ENCODE results near the gene DNM1. TPM values are rescaled to one million over a fixed set of nuclear protein-coding genes. Genes with fewer than 3 reads are reported as not detected.
"Not testable (repeated sequence)": the region's sequence is repeated elsewhere in the genome, so short reads cannot be mapped to it uniquely, and the experiment has no call there.

The DNM1 gene
- total and polyA plus RNA-seq, 3 experiments from 2014 or later, result 0.18 to 0.66 (median 0.26) TPM

DNA sequence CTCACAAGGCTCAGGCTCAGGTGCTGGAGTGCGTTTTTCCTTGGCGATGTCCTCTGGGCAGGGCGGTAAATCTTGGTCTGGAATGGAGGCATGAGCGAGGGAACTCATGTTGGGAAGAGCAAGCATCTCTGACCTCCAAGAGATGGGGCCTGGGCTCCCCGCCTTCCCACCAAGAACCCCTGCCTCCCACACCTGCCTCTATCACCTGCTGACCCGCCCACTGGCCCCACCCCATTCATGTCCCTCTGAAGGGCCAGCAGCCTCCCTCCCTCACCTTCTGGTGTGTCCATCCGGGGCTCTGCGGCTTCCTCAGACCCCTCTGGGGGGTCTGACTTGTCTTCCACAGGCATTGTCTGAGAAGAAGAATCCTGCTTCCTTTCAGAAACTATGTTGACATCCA is 22.7 kb upstream of the DNM1 start:
- Mint-ChIP-seq H3K27ac (peak overlapping the region in 1 of 8 donors; percentile 43), H3K27me3 (no peaks in the 10 kb centered on the region), H3K9me3 (peaks cover 0 to 4% (median 0%) of the 10 kb centered on the region in 5 donors), H3K4me3 (no peak overlapping the region), H3K4me1 (peaks cover 0 to 4% (median 1%) of the 10 kb centered on the region in 3 donors), H3K36me3 (peaks cover 3 to 76% (median 7%) of the 10 kb centered on the region in 3 donors)
- Histone ChIP-seq H3K4me3 (ENCODE audit: low read length) (no peak overlapping the region), H3K36me3 (ENCODE audit: insufficient read depth, low read length) (peaks cover 50% of the 10 kb centered on the region), H3K27ac (ENCODE audit: low read depth, low read length) (no peak overlapping the region), H3K9me3 (ENCODE audit: low read length) (no peaks in the 10 kb centered on the region), H3K4me1 (ENCODE audit: insufficient read depth, low read length) (no peaks in the 10 kb centered on the region), H3K27me3 (ENCODE audit: insufficient read depth, low read length, poor library complexity, severe bottlenecking) (no peaks in the 10 kb centered on the region)
- ChIA-PET CTCF (no interaction called here), POLR2A (no interaction called here)
- DNase-seq, result no peak

GRCh38 chr9:128181480-128181879 is 21.7 kb upstream of the DNM1 start:
- CTCF ChIA-PET, result not testable (repeated sequence)

DNA sequence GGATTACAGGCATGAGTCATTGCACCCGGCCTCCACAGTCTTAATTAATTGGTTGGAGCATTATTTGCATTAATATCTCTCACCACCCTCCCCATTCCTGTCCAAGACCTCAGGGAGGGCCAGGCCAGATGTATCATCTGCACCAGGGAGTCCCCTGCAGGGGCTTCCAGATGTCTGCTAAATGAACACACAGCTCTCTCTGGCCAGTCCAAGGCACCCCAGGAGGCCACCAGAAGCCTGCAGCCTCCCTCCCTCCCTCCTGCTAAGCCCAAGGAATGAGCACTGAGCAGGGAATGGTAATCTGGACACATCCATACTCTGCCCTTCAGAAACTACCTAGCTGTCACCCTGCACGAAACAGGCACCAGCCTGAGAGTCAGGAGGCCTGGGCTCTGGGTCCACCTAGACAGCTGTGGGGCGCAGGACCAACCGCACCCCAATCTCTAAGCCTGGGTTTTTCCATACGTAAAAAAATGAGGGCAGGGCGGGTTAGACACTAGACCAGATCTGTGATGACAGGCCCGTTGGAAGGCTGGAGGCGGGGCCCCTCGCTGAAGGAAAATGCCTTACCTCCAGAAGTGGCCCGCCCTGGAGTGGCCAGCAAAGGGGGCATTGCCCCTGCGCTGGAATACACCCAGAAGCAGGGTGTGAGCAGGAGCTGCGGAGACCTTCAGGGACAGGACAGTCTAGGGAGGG is 20.1 kb upstream of the DNM1 start:
- peaks cover 0 to 4% (median 0%) of the 10 kb centered on the region in 5 donors for H3K9me3 Mint-ChIP-seq
- POLR2A ChIA-PET, result no interaction called here
- no peaks in the 10 kb centered on the region for H3K9me3 ChIP-seq (ENCODE audit: low read length)
- DNase-seq, result no peak
- H3K4me1 ChIP-seq (ENCODE audit: insufficient read depth, low read length), result no peaks in the 10 kb centered on the region
- CTCF ChIA-PET, result interaction anchor here (1.3 kb wide), 1 partner anchor 10 kb away, joined by 3 read pairs; no protein-coding TSS in a partner anchor
- peak overlapping the region in 1 of 8 donors; percentile 72 for H3K27ac Mint-ChIP-seq
- peaks cover 4 to 77% (median 7%) of the 10 kb centered on the region in 3 donors for H3K36me3 Mint-ChIP-seq
- no peaks in the 10 kb centered on the region for H3K27me3 ChIP-seq (ENCODE audit: insufficient read depth, low read length, poor library complexity, severe bottlenecking)
- peaks cover 37% of the 10 kb centered on the region for H3K36me3 ChIP-seq (ENCODE audit: insufficient read depth, low read length)
- peaks cover 6 to 13% (median 13%) of the 10 kb centered on the region in 3 donors for H3K4me1 Mint-ChIP-seq
- no peak overlapping the region for H3K27ac ChIP-seq (ENCODE audit: low read depth, low read length)
- no peak overlapping the region for H3K4me3 Mint-ChIP-seq
- H3K27me3 Mint-ChIP-seq, result no peaks in the 10 kb centered on the region
- H3K4me3 ChIP-seq (ENCODE audit: low read length), result no peak overlapping the region

More at GRCh38 chr9:128181480-128181879, 21.7 kb upstream of the DNM1 start:
- H3K4me3 Mint-ChIP-seq; H3K9me3 Mint-ChIP-seq; DNase-seq; H3K27ac ChIP-seq (ENCODE audit: low read depth, low read length); H3K27me3 Mint-ChIP-seq; H3K4me1 ChIP-seq (ENCODE audit: insufficient read depth, low read length); POLR2A ChIA-PET; H3K4me1 Mint-ChIP-seq; H3K9me3 ChIP-seq (ENCODE audit: low read length); H3K27me3 ChIP-seq (ENCODE audit: insufficient read depth, low read length, poor library complexity, severe bottlenecking); H3K4me3 ChIP-seq (ENCODE audit: low read length); H3K27ac Mint-ChIP-seq: not testable (repeated sequence)
- peaks cover 45% of the 10 kb centered on the region for H3K36me3 ChIP-seq (ENCODE audit: insufficient read depth, low read length)
- peaks cover 3 to 75% (median 7%) of the 10 kb centered on the region in 3 donors for H3K36me3 Mint-ChIP-seq

DNA sequence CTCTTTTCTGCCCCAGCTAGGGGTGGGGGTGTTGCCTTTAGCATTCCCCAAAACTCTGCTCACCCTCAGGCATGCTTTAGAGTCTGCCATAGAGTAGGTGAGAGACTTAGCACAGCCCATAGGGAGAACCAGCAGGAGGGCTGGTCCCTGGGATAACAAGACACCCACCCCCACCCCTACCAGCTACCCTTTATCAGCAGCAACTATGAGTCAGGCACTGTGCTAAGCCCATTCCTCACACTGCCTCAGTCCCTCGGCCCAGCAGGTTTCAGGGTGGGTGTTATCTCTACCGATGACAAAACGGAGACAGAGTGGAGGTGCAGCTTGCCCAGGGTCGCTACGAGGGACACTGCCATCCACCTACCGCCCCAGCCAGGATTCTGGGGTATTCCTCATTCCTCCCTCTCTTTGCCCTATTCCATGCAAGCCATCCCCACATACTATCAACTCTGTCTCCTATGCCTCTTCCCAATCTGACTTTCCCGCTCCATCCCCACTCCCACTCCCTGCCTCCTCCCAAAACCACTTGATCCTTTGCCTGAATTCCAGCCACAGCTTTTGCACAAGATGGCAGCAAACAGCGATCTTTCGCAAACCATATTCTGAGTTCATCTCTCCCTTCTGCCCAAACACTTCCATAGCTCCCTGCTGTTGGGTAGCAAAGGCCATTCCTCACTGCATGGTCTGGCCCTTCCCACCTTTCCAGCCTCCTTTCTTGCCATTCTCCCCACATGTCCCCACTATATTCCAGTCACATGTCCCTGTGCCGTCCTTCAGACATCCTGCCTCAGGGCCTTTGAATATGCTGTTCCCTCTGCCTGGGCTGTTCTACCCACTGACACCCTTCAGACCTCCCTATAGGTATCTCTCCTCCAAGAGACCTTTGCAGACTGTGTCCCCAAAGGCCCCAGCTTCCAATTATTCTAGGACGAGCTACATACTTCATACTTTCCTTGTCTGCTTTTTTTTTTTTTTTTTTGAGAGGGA is 16.9 kb upstream of the DNM1 start:
- peaks cover 25% of the 10 kb centered on the region for H3K36me3 ChIP-seq (ENCODE audit: insufficient read depth, low read length)
- Mint-ChIP-seq H3K27me3 (no peaks in the 10 kb centered on the region), H3K4me3 (peak overlapping the region in 1 of 7 donors; percentile 35), H3K36me3 (peaks cover 0 to 67% (median 11%) of the 10 kb centered on the region in 3 donors), H3K27ac (peak overlapping the region in 3 of 8 donors; percentile 36 to 68 (median 63)), H3K9me3 (no peaks in the 10 kb centered on the region), H3K4me1 (peaks cover 21 to 37% (median 32%) of the 10 kb centered on the region in 3 donors)
- peaks cover 13% of the 10 kb centered on the region for H3K4me1 ChIP-seq (ENCODE audit: insufficient read depth, low read length)
- CTCF ChIA-PET, result no interaction called here
- no peak for DNase-seq
- H3K9me3 ChIP-seq (ENCODE audit: low read length), result no peaks in the 10 kb centered on the region
- no peak overlapping the region for H3K27ac ChIP-seq (ENCODE audit: low read depth, low read length)
- POLR2A ChIA-PET, result no interaction called here
- H3K27me3 ChIP-seq (ENCODE audit: insufficient read depth, low read length, poor library complexity, severe bottlenecking), result no peaks in the 10 kb centered on the region
- no peak overlapping the region for H3K4me3 ChIP-seq (ENCODE audit: low read length)

GRCh38 chr9:128187361-128187760 is 15.8 kb upstream of the DNM1 start:
- ChIA-PET CTCF (no interaction called here), POLR2A (interaction anchor here (0.6 kb wide), 1 partner anchor 805 kb away, joined by 3 read pairs; no protein-coding TSS in a partner anchor)
- peaks cover 13% of the 10 kb centered on the region for H3K4me1 ChIP-seq (ENCODE audit: insufficient read depth, low read length)
- Mint-ChIP-seq H3K27ac (no peak overlapping the region), H3K27me3 (peaks cover 0 to 3% of the 10 kb centered on the region in 2 donors), H3K4me3 (no peak overlapping the region), H3K9me3 (no peaks in the 10 kb centered on the region), H3K4me1 (peaks cover 21 to 43% (median 32%) of the 10 kb centered on the region in 3 donors), H3K36me3 (peaks cover 0 to 64% (median 11%) of the 10 kb centered on the region in 3 donors)
- H3K4me3 ChIP-seq (ENCODE audit: low read length), result no peak overlapping the region
- H3K27ac ChIP-seq (ENCODE audit: low read depth, low read length), result no peak overlapping the region
- no peak for DNase-seq
- H3K9me3 ChIP-seq (ENCODE audit: low read length), result no peaks in the 10 kb centered on the region
- H3K27me3 ChIP-seq (ENCODE audit: insufficient read depth, low read length, poor library complexity, severe bottlenecking), result no peaks in the 10 kb centered on the region
- peaks cover 25% of the 10 kb centered on the region for H3K36me3 ChIP-seq (ENCODE audit: insufficient read depth, low read length)

DNA sequence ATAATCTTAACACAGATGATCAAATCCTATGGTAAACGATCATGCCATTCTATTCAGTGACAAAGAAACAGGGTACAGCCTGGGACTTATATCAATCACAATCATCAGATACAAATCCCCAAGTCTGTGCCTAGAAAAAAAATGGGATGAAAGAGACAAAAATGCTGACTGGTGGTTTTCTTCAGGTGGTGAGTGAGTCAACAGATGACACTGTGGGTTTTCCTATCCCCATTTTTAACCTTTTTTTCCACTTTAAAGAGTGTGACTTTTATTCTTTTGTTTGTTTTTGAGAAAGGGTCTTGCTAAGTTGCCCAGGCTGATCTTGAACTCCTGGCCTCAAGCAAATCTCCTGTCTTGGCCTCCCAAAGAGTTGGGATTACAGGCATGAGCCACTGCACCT is 15.0 kb upstream of the DNM1 start:
- Mint-ChIP-seq H3K4me3 (peak overlapping the region in 1 of 7 donors; percentile 38), H3K4me1 (peaks cover 21 to 48% (median 32%) of the 10 kb centered on the region in 3 donors), H3K9me3 (no peaks in the 10 kb centered on the region), H3K27me3 (peaks cover 0 to 3% of the 10 kb centered on the region in 2 donors), H3K36me3 (peaks cover 0 to 56% (median 11%) of the 10 kb centered on the region in 3 donors), H3K27ac (peak overlapping the region in 3 of 8 donors; percentile 23 to 61 (median 29))
- Histone ChIP-seq H3K36me3 (ENCODE audit: insufficient read depth, low read length) (peaks cover 18% of the 10 kb centered on the region), H3K27me3 (ENCODE audit: insufficient read depth, low read length, poor library complexity, severe bottlenecking) (no peaks in the 10 kb centered on the region), H3K27ac (ENCODE audit: low read depth, low read length) (no peak overlapping the region), H3K9me3 (ENCODE audit: low read length) (no peaks in the 10 kb centered on the region), H3K4me1 (ENCODE audit: insufficient read depth, low read length) (peaks cover 13% of the 10 kb centered on the region), H3K4me3 (ENCODE audit: low read length) (no peak overlapping the region)
- DNase-seq, result no peak
- ChIA-PET POLR2A (interaction anchor here (0.7 kb wide), 1 partner anchor 131 kb away, joined by 3 read pairs; no protein-coding TSS in a partner anchor), CTCF (no interaction called here)

GRCh38 chr9:128190013-128190412 is 13.2 kb upstream of the DNM1 start:
- H3K9me3 ChIP-seq (ENCODE audit: low read length), result no peaks in the 10 kb centered on the region

More at GRCh38 chr9:128190013-128190412, 13.2 kb upstream of the DNM1 start:
- POLR2A ChIA-PET, result interaction anchor here (0.6 to 2.4 kb wide), 5 partner anchors 30 to 325 kb away, joined by 3 to 13 read pairs (median 5); partner anchors contain the start of gene BBLN
- Mint-ChIP-seq H3K4me3 (peak overlapping the region; percentile 80 to 97 (median 95)), H3K4me1 (peaks cover 20 to 49% (median 28%) of the 10 kb centered on the region in 3 donors), H3K27ac (peak overlapping the region in 7 of 8 donors; percentile 44 to 97 (median 65)), H3K27me3 (peaks cover 0 to 3% of the 10 kb centered on the region in 2 donors), H3K36me3 (peaks cover 0 to 44% (median 9%) of the 10 kb centered on the region in 3 donors), H3K9me3 (no peaks in the 10 kb centered on the region)
- Histone ChIP-seq H3K4me1 (ENCODE audit: insufficient read depth, low read length) (peaks cover 13% of the 10 kb centered on the region), H3K4me3 (ENCODE audit: low read length) (peak overlapping the region; percentile 1), H3K27ac (ENCODE audit: low read depth, low read length) (peak overlapping the region; percentile 80), H3K27me3 (ENCODE audit: insufficient read depth, low read length, poor library complexity, severe bottlenecking) (no peaks in the 10 kb centered on the region), H3K36me3 (ENCODE audit: insufficient read depth, low read length) (peaks cover 15% of the 10 kb centered on the region)
- CTCF ChIA-PET, result interaction anchor here (1.0 to 2.0 kb wide), 3 partner anchors 27 to 73 kb away, joined by 3 to 5 read pairs (median 3); partner anchors contain the start of gene BBLN
- DNase-seq, result no peak

Measured in CD8-positive, alpha-beta memory T cell (primary cell).